WTC11 (cell line): ENCODE data around the gene EEF2K. TPM values are rescaled to one million over a fixed set of nuclear protein-coding genes. Genes with fewer than 3 reads are reported as not detected.

Experiments
- ATAC-seq: fragments of 200-7000 bp; cut with Tn5 transposase; 2 replicates; pipeline ENCODE4 v1.10.0; 2021; ENCODE audit warnings: mild to moderate bottlenecking, moderate library complexity
- CTCF ChIA-PET: fragments of 300-600 bp; sonication (Branson Sonifier 250); formaldehyde crosslinking; loops from one replicate; lab custom pipeline; 2021; ENCODE audit warnings: antibody characterized with exemption; lab: Charles Lee
- POLR2A ChIA-PET: fragments of 350-600 bp; sonication (Branson Sonifier 250); formaldehyde crosslinking; loops from one replicate; lab custom pipeline; 2021; ENCODE audit warnings: antibody characterized with exemption; lab: Charles Lee
- DNase-seq: peaks from one replicate; pipeline ENCODE4 v3.0.0; 2021; ENCODE audit warnings: low spot score
- H3K27ac Mint-ChIP-seq: 2 replicates; pipeline ENCODE4 v1.8.0; 2021; ENCODE audit warnings: mixed read lengths
- H3K27me3 Mint-ChIP-seq: 2 replicates; pipeline ENCODE4 v1.8.0; 2021; ENCODE audit warnings: low read depth, mild to moderate bottlenecking, moderate library complexity, mixed read lengths
- H3K36me3 Mint-ChIP-seq: 2 replicates; pipeline ENCODE4 v1.8.0; 2021; ENCODE audit warnings: mixed read lengths
- H3K4me1 Mint-ChIP-seq: 2 replicates; pipeline ENCODE4 v1.8.0; 2022; ENCODE audit warnings: mixed read lengths
- H3K4me3 Mint-ChIP-seq: 2 replicates; pipeline ENCODE4 v1.8.0; 2021; ENCODE audit warnings: mild to moderate bottlenecking, moderate library complexity, mixed read lengths
- H3K9me3 Mint-ChIP-seq: 2 replicates; pipeline ENCODE4 v1.8.0; 2021; ENCODE audit warnings: mixed read lengths
- CDX4 ChIP-seq: fragments of 250-450 bp; sonication (Bioruptor Pico); IDR thresholded peaks from 2 replicates; pipeline ENCODE4 v1.9.0; 2021; ENCODE audit warnings: moderate library complexity, mild to moderate bottlenecking, inconsistent platforms, borderline replicate concordance
- E2F1 ChIP-seq: sonication (generic); formaldehyde crosslinking; IDR thresholded peaks from 2 replicates; pipeline ENCODE4 v1.8.0; 2022; ENCODE audit warnings: mild to moderate bottlenecking, missing genetic modification reagents
- GTF2I ChIP-seq: fragments of 250-450 bp; sonication (Bioruptor Pico); conservative IDR thresholded peaks from 2 replicates; pipeline ENCODE4 v1.4.0; 2021; ENCODE audit warnings: mild to moderate bottlenecking
- JAZF1 ChIP-seq: fragments of 250-450 bp; sonication (Bioruptor Pico); IDR thresholded peaks from 2 replicates; pipeline ENCODE4 v1.9.0; 2021; ENCODE audit warnings: moderate library complexity, mild to moderate bottlenecking, inconsistent platforms
- NR1H2 ChIP-seq: sonication (generic); formaldehyde crosslinking; IDR thresholded peaks from 2 replicates; pipeline ENCODE4 v1.9.0; 2021; ENCODE audit warnings: mild to moderate bottlenecking, moderate library complexity, missing genetic modification reagents
- PRRX2 ChIP-seq: fragments of 250-450 bp; sonication (Bioruptor Pico); IDR thresholded peaks from 2 replicates; pipeline ENCODE4 v1.8.0; 2021; ENCODE audit warnings: mild to moderate bottlenecking
- ZNF138 ChIP-seq: sonication (generic); formaldehyde crosslinking; conservative IDR thresholded peaks from 2 replicates; pipeline ENCODE4 v1.8.1; 2022; ENCODE audit warnings: mild to moderate bottlenecking, moderate library complexity, missing genetic modification reagents
- ZSCAN18 ChIP-seq: fragments of 250-450 bp; sonication (Bioruptor Pico); IDR thresholded peaks from 2 replicates; pipeline ENCODE4 v2.1.2; 2022; ENCODE audit warnings: mild to moderate bottlenecking, moderate library complexity
- total RNA-seq: library from RNA; stranded (reverse); gene quantifications from 3 replicates; pipeline ENCODE4 v1.2.3, GENCODE V29; 2021
- TF ChIP-seq, protein P1 (sequence below): fragments of 250-450 bp; sonication (Bioruptor Pico); IDR thresholded peaks from 2 replicates; pipeline ENCODE4 v1.9.0; 2021; ENCODE audit warnings: mild to moderate bottlenecking
- TF ChIP-seq, protein P2 (sequence below): sonication (generic); formaldehyde crosslinking; IDR thresholded peaks from 2 replicates; pipeline ENCODE4 v1.8.1; 2023; ENCODE audit warnings: mild to moderate bottlenecking, missing genetic modification reagents, borderline replicate concordance
- TF ChIP-seq, protein P3 (sequence below): sonication (generic); formaldehyde crosslinking; IDR thresholded peaks from 2 replicates; pipeline ENCODE4 v1.8.1; 2023; ENCODE audit warnings: mild to moderate bottlenecking, missing genetic modification reagents
- TF ChIP-seq, protein P4 (sequence below): sonication (generic); formaldehyde crosslinking; IDR thresholded peaks from 2 replicates; pipeline ENCODE4 v1.8.1; 2023; ENCODE audit warnings: mild to moderate bottlenecking, missing genetic modification reagents, moderate library complexity
- TF ChIP-seq, protein P5 (sequence below): sonication (generic); formaldehyde crosslinking; IDR thresholded peaks from 2 replicates; pipeline ENCODE4 v1.8.1; 2022; ENCODE audit warnings: mild to moderate bottlenecking, missing genetic modification reagents, moderate library complexity, borderline replicate concordance

The EEF2K gene
- total RNA-seq, 1 experiment from 2014 or later, result 26.7 TPM

DNA sequence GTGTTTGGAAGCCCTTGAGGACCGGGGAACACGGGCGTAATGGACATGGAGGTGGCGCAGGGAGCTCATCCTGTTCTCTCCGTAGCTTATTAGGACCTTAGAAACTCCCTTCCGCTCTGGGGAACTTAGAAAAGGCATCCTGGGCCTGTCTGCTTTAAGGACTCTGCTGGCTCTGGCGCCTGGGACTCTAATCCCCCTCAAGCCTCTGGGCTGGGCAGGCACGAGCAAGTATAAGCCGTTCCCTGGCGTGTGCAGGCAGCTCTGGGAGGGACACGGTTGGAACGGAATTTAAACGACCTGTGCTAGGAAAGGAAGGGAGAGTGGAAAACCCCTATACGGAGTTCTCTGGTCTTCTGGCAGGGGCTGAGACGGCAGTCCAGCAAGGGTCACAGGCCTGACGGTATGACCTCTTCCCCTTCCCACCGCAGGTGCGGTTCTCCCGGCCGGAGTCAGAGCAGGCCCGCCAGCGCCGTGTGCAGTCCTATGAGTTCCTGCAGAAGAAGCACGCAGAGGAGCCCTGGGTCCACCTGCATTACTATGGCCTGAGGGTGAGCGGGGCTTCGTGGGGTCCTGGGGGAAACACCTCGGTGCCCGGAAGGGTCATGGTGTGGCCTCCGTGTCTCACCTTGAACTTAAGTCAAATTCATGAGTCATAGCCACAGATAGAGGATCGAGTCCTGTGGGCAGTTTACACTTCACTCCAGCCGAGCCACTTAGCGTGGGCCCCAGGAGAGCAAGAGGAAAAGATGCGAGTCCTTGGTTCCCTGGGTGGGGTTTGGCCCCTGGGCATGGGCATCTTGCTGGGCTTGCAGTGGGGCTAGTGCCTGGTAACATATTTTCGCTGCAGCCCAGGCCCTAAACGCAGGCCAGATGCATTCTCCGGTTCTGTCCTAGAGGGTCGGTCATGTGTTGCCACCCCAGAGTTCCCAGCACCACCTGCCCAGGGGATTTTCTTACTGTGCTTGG lies 108.9 kb downstream of the EEF2K start:
- TF ChIP-seq, protein P1, sequence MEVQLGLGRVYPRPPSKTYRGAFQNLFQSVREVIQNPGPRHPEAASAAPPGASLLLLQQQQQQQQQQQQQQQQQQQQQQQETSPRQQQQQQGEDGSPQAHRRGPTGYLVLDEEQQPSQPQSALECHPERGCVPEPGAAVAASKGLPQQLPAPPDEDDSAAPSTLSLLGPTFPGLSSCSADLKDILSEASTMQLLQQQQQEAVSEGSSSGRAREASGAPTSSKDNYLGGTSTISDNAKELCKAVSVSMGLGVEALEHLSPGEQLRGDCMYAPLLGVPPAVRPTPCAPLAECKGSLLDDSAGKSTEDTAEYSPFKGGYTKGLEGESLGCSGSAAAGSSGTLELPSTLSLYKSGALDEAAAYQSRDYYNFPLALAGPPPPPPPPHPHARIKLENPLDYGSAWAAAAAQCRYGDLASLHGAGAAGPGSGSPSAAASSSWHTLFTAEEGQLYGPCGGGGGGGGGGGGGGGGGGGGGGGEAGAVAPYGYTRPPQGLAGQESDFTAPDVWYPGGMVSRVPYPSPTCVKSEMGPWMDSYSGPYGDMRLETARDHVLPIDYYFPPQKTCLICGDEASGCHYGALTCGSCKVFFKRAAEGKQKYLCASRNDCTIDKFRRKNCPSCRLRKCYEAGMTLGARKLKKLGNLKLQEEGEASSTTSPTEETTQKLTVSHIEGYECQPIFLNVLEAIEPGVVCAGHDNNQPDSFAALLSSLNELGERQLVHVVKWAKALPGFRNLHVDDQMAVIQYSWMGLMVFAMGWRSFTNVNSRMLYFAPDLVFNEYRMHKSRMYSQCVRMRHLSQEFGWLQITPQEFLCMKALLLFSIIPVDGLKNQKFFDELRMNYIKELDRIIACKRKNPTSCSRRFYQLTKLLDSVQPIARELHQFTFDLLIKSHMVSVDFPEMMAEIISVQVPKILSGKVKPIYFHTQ, result no peak
- TF ChIP-seq GTF2I (CRISPR knock-in tag) (no peak), ZNF138 (CRISPR knock-in tag) (no peak), JAZF1 (CRISPR knock-in tag) (no peak), NR1H2 (CRISPR knock-in tag) (no peak), CDX4 (CRISPR knock-in tag) (no peak), PRRX2 (CRISPR knock-in tag) (no peak), E2F1 (CRISPR knock-in tag) (no peak)
- TF ChIP-seq, protein P2, sequence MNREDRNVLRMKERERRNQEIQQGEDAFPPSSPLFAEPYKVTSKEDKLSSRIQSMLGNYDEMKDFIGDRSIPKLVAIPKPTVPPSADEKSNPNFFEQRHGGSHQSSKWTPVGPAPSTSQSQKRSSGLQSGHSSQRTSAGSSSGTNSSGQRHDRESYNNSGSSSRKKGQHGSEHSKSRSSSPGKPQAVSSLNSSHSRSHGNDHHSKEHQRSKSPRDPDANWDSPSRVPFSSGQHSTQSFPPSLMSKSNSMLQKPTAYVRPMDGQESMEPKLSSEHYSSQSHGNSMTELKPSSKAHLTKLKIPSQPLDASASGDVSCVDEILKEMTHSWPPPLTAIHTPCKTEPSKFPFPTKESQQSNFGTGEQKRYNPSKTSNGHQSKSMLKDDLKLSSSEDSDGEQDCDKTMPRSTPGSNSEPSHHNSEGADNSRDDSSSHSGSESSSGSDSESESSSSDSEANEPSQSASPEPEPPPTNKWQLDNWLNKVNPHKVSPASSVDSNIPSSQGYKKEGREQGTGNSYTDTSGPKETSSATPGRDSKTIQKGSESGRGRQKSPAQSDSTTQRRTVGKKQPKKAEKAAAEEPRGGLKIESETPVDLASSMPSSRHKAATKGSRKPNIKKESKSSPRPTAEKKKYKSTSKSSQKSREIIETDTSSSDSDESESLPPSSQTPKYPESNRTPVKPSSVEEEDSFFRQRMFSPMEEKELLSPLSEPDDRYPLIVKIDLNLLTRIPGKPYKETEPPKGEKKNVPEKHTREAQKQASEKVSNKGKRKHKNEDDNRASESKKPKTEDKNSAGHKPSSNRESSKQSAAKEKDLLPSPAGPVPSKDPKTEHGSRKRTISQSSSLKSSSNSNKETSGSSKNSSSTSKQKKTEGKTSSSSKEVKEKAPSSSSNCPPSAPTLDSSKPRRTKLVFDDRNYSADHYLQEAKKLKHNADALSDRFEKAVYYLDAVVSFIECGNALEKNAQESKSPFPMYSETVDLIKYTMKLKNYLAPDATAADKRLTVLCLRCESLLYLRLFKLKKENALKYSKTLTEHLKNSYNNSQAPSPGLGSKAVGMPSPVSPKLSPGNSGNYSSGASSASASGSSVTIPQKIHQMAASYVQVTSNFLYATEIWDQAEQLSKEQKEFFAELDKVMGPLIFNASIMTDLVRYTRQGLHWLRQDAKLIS (CRISPR knock-in tag), result no peak
- TF ChIP-seq, protein P3, sequence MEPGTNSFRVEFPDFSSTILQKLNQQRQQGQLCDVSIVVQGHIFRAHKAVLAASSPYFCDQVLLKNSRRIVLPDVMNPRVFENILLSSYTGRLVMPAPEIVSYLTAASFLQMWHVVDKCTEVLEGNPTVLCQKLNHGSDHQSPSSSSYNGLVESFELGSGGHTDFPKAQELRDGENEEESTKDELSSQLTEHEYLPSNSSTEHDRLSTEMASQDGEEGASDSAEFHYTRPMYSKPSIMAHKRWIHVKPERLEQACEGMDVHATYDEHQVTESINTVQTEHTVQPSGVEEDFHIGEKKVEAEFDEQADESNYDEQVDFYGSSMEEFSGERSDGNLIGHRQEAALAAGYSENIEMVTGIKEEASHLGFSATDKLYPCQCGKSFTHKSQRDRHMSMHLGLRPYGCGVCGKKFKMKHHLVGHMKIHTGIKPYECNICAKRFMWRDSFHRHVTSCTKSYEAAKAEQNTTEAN (CRISPR knock-in tag), result no peak
- TF ChIP-seq, all 79 proteins: peak for 0
- ATAC-seq (no peak), DNase-seq (no peak)
- no peaks in the 10 kb centered on the region for H3K4me1 Mint-ChIP-seq
- no peak overlapping the region for H3K4me3 Mint-ChIP-seq
- H3K27ac Mint-ChIP-seq, result no peak overlapping the region; the same call in 1 of the 2 replicates
- peaks cover 55% of the 10 kb centered on the region for H3K36me3 Mint-ChIP-seq
- ChIA-PET POLR2A (no interaction called here), CTCF (no interaction called here)
- no peaks in the 10 kb centered on the region for H3K27me3 Mint-ChIP-seq
- no peaks in the 10 kb centered on the region for H3K9me3 Mint-ChIP-seq

DNA sequence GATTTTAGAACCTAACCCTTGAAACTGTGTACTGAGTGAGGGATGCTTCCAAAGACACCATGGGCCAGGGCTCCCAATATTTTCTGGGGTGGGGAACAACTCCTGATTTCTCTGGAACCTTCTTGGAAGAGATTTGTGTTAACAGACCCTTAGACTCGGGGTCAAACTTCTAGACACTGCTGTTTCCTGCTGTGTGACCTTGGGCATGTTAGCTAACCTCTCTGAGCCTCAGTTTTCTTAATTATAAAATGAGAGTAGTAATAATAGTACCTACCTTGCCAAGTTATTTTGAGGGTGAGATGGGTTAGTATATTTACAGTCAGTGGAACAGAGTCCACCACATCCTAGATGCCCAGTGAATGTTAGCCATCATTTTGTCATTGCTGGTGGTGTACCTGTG lies 109.9 kb downstream of the EEF2K start:
- CTCF ChIA-PET, result no interaction called here
- H3K27ac Mint-ChIP-seq, result no peak overlapping the region
- ATAC-seq (no peak), DNase-seq (no peak)
- H3K27me3 Mint-ChIP-seq, result no peaks in the 10 kb centered on the region
- H3K9me3 Mint-ChIP-seq, result no peaks in the 10 kb centered on the region
- H3K4me1 Mint-ChIP-seq, result no peaks in the 10 kb centered on the region
- peaks cover 54% of the 10 kb centered on the region for H3K36me3 Mint-ChIP-seq
- POLR2A ChIA-PET, result no interaction called here
- no peak overlapping the region for H3K4me3 Mint-ChIP-seq
- TF ChIP-seq, protein P4, sequence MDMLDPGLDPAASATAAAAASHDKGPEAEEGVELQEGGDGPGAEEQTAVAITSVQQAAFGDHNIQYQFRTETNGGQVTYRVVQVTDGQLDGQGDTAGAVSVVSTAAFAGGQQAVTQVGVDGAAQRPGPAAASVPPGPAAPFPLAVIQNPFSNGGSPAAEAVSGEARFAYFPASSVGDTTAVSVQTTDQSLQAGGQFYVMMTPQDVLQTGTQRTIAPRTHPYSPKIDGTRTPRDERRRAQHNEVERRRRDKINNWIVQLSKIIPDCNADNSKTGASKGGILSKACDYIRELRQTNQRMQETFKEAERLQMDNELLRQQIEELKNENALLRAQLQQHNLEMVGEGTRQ (CRISPR knock-in tag), result no peak
- TF ChIP-seq, protein P5, sequence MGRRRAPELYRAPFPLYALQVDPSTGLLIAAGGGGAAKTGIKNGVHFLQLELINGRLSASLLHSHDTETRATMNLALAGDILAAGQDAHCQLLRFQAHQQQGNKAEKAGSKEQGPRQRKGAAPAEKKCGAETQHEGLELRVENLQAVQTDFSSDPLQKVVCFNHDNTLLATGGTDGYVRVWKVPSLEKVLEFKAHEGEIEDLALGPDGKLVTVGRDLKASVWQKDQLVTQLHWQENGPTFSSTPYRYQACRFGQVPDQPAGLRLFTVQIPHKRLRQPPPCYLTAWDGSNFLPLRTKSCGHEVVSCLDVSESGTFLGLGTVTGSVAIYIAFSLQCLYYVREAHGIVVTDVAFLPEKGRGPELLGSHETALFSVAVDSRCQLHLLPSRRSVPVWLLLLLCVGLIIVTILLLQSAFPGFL, result no peak
- TF ChIP-seq ZSCAN18 (CRISPR knock-in tag) (no peak), E2F1 (CRISPR knock-in tag) (no peak)
